OCI-LY3 (cell line): ENCODE measurements around the gene HOOK2.

Experiments
- EZH2phosphoT487 ChIP-seq: fragments of 200-600 bp; shearing (Covaris generic); IDR thresholded peaks from 2 replicates; pipeline ENCODE4 v1.6.1; 2018; ENCODE audit warnings: antibody characterized with exemption, mixed run types, low read depth
- TF ChIP-seq, protein P1 (sequence below): fragments of 200-600, 300-600 bp; sonication (generic); IDR thresholded peaks from 2 replicates; pipeline ENCODE4 v1.5.1; 2014; ENCODE audit warnings: antibody characterized with exemption, low read length, low read depth

DNA sequence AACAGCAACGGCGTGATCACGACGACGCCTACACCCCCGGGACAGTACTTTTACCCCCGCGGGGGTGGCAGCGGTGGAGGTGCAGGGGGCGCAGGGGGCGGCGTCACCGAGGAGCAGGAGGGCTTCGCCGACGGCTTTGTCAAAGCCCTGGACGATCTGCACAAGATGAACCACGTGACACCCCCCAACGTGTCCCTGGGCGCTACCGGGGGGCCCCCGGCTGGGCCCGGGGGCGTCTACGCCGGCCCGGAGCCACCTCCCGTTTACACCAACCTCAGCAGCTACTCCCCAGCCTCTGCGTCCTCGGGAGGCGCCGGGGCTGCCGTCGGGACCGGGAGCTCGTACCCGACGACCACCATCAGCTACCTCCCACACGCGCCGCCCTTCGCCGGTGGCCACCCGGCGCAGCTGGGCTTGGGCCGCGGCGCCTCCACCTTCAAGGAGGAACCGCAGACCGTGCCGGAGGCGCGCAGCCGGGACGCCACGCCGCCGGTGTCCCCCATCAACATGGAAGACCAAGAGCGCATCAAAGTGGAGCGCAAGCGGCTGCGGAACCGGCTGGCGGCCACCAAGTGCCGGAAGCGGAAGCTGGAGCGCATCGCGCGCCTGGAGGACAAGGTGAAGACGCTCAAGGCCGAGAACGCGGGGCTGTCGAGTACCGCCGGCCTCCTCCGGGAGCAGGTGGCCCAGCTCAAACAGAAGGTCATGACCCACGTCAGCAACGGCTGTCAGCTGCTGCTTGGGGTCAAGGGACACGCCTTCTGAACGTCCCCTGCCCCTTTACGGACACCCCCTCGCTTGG, 16.9 kb upstream of the HOOK2 start:
- TF ChIP-seq, protein P1, sequence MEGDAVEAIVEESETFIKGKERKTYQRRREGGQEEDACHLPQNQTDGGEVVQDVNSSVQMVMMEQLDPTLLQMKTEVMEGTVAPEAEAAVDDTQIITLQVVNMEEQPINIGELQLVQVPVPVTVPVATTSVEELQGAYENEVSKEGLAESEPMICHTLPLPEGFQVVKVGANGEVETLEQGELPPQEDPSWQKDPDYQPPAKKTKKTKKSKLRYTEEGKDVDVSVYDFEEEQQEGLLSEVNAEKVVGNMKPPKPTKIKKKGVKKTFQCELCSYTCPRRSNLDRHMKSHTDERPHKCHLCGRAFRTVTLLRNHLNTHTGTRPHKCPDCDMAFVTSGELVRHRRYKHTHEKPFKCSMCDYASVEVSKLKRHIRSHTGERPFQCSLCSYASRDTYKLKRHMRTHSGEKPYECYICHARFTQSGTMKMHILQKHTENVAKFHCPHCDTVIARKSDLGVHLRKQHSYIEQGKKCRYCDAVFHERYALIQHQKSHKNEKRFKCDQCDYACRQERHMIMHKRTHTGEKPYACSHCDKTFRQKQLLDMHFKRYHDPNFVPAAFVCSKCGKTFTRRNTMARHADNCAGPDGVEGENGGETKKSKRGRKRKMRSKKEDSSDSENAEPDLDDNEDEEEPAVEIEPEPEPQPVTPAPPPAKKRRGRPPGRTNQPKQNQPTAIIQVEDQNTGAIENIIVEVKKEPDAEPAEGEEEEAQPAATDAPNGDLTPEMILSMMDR = no peak
- no peak for TF ChIP-seq EZH2phosphoT487
